Measurements from ENCODE around the gene AEN. TPM values are rescaled to one million over a fixed set of nuclear protein-coding genes. Genes with fewer than 3 reads are reported as not detected.

Gene AEN
- total RNA-seq, 1 experiment from 2014 or later = 36.2 TPM

GRCh38 chr15:88591384-88591783 is 29.8 kb upstream of the AEN start:
- BruUV-seq (replicated peaks) = no TSS peak

DNA sequence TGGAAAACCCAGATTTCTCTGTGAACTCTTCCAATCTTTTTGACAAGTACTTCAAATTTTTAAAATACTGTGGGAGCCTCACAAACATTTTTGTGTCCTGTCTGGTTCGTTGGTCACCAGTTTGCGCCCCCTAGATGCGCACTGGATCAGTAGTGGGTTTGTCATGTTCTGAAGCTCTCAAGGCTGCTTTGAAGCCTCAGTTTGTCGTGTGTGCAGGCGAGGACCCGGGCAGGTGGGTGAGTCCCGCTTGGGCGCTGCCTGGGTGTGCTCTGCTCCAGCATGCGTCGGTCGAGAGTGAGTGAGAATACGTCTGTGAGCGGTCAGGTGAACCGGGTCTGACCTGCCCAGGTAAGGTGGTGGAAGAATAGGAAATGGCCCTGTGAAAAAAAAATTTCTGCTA is 17.3 kb upstream of the AEN start:
- TF ChIP-seq EZH2phosphoT487 (IDR thresholded peaks at IDR 0.05; ENCODE audit: borderline replicate concordance) (no peak), ZFX (IDR thresholded peaks at IDR 0.05) (no peak), EGR1 (IDR thresholded peaks at IDR 0.05; ENCODE audit: low read depth) (no peak), FOSL1 (IDR thresholded peaks at IDR 0.05; ENCODE audit: low read depth) (no peak), CEBPB (IDR thresholded peaks at IDR 0.05; ENCODE audit: low read depth) (no peak), JUND (IDR thresholded peaks at IDR 0.05) (no peak)
- Histone ChIP-seq H4K20me1 (ENCODE audit: insufficient read depth) (no peaks in the 10 kb centered on the region), H3K4me3 (replicated peaks in 1 of 2; ENCODE audit: low read depth in 1 of 2, low read length in 2 of 2) (no peak overlapping the region), H2AFZ (ENCODE audit: low read depth, low read length, poor library complexity, severe bottlenecking) (no peak overlapping the region), H3K79me2 (ENCODE audit: insufficient read depth, low read length) (no peaks in the 10 kb centered on the region), H3K4me1 (ENCODE audit: control insufficient read depth in 1 of 2, insufficient read depth in 2 of 2, low read length in 2 of 2) (no peaks in the 10 kb centered on the region), H3K36me3 (ENCODE audit: control insufficient read depth in 1 of 2, insufficient read depth in 2 of 2, low read length in 2 of 2) (no peaks in the 10 kb centered on the region), H3K27me3 (ENCODE audit: insufficient read depth, low read length) (peaks cover 23% of the 10 kb centered on the region), H3K9me2 (ENCODE audit: insufficient read depth) (no peaks in the 10 kb centered on the region), H3K9ac (ENCODE audit: low read length) (no peak overlapping the region), H3K27ac (ENCODE audit: low read depth, low read length) (no peak overlapping the region), H3K4me2 (ENCODE audit: low read length) (no peak overlapping the region), H3K9me3 (ENCODE audit: control insufficient read depth in 1 of 2, insufficient read depth in 1 of 2, low read depth in 1 of 2, low read length in 2 of 2) (no peaks in the 10 kb centered on the region)
- POLR2A ChIA-PET = no interaction called here
- BruUV-seq (replicated peaks) = no TSS peak
- RAD21 ChIA-PET (ENCODE audit: low non-redundant PET in 1 of 2, low total read pairs in 2 of 2, uncharacterized antibody in 2 of 2, unreplicated experiment in 2 of 2) = no interaction called here
- DNase-seq (ENCODE audit: low read depth, low spot score) = no peak
- CTCF ChIA-PET = no interaction called here
- intact Hi-C loops (cut with micrococcal nuclease) = no loop called here
- ATAC-seq = peak; percentile 27; the same call in 1 of the 2 replicates

More at GRCh38 chr15:88591384-88591783, 29.8 kb upstream of the AEN start:
- ATAC-seq = no peak
- H3K79me2 ChIP-seq (ENCODE audit: insufficient read depth, low read length) = no peaks in the 10 kb centered on the region
- peaks cover 12% of the 10 kb centered on the region for H3K27me3 ChIP-seq (ENCODE audit: insufficient read depth, low read length)
- no peak overlapping the region for H2AFZ ChIP-seq (ENCODE audit: low read depth, low read length, poor library complexity, severe bottlenecking)
- H3K4me1 ChIP-seq (ENCODE audit: control insufficient read depth in 1 of 2, insufficient read depth in 2 of 2, low read length in 2 of 2) = peaks cover 0 to 9% of the 10 kb centered on the region in 2 experiments; a peak in 2 of 4 replicates
- H3K9me3 ChIP-seq (ENCODE audit: control insufficient read depth in 1 of 2, insufficient read depth in 1 of 2, low read depth in 1 of 2, low read length in 2 of 2) = no peaks in the 10 kb centered on the region
- no peak overlapping the region for H3K27ac ChIP-seq (ENCODE audit: low read depth, low read length)
- CTCF ChIA-PET = no interaction called here
- H3K4me2 ChIP-seq (ENCODE audit: low read length) = no peak overlapping the region
- intact Hi-C loops (cut with micrococcal nuclease) = no loop called here
- no peaks in the 10 kb centered on the region for H4K20me1 ChIP-seq (ENCODE audit: insufficient read depth)
- no peak for DNase-seq (ENCODE audit: low read depth, low spot score)
- H3K36me3 ChIP-seq (ENCODE audit: control insufficient read depth in 1 of 2, insufficient read depth in 2 of 2, low read length in 2 of 2) = no peaks in the 10 kb centered on the region
- H3K9ac ChIP-seq (ENCODE audit: low read length) = no peak overlapping the region
- no peak overlapping the region for H3K4me3 ChIP-seq (replicated peaks in 1 of 2; ENCODE audit: low read depth in 1 of 2, low read length in 2 of 2)
- TF ChIP-seq MAX (IDR thresholded peaks at IDR 0.05) (no peak), FOSL1 (IDR thresholded peaks at IDR 0.05; ENCODE audit: low read depth) (no peak), EGR1 (IDR thresholded peaks at IDR 0.05; ENCODE audit: low read depth) (no peak), TCF7L2 (IDR thresholded peaks at IDR 0.05; ENCODE audit: borderline replicate concordance, extremely low read depth, insufficient read depth, insufficient read length) (no peak), POLR2AphosphoS5 (IDR thresholded peaks at IDR 0.05; ENCODE audit: low read depth, low read length) (no peak), CBX3 (IDR thresholded peaks at IDR 0.05; ENCODE audit: low read depth) (no peak), CEBPB (IDR thresholded peaks at IDR 0.05; ENCODE audit: low read depth) (no peak), YY1 (IDR thresholded peaks at IDR 0.05; ENCODE audit: extremely low read depth, insufficient replicate concordance, low read depth, low read length) (no peak), SIN3A (IDR thresholded peaks at IDR 0.05; ENCODE audit: low read depth) (no peak), ELF1 (IDR thresholded peaks at IDR 0.05; ENCODE audit: borderline replicate concordance, low read depth) (no peak)
- TF ChIP-seq, protein P1, sequence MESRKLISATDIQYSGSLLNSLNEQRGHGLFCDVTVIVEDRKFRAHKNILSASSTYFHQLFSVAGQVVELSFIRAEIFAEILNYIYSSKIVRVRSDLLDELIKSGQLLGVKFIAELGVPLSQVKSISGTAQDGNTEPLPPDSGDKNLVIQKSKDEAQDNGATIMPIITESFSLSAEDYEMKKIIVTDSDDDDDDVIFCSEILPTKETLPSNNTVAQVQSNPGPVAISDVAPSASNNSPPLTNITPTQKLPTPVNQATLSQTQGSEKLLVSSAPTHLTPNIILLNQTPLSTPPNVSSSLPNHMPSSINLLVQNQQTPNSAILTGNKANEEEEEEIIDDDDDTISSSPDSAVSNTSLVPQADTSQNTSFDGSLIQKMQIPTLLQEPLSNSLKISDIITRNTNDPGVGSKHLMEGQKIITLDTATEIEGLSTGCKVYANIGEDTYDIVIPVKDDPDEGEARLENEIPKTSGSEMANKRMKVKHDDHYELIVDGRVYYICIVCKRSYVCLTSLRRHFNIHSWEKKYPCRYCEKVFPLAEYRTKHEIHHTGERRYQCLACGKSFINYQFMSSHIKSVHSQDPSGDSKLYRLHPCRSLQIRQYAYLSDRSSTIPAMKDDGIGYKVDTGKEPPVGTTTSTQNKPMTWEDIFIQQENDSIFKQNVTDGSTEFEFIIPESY (IDR thresholded peaks at IDR 0.05; ENCODE audit: extremely low read depth, insufficient replicate concordance, low read length) = no peak
- POLR2A ChIA-PET = no interaction called here
- no peaks in the 10 kb centered on the region for H3K9me2 ChIP-seq (ENCODE audit: insufficient read depth)
- RAD21 ChIA-PET (ENCODE audit: low non-redundant PET in 1 of 2, low total read pairs in 2 of 2, uncharacterized antibody in 2 of 2, unreplicated experiment in 2 of 2) = no interaction called here
